GM12873 (cell line): Measurements from ENCODE around the gene STARD5.

Source experiments
- CTCF ChIP-seq: IDR thresholded peaks from 2 replicates; pipeline ENCODE4 v1.5.1; 2012; ENCODE audit warnings: low read depth, mild to moderate bottlenecking, moderate library complexity, low read length, control low read depth; ENCODE audit not compliant: insufficient read depth; ENCODE audit errors: missing control alignments

The STARD5 gene, protein sequence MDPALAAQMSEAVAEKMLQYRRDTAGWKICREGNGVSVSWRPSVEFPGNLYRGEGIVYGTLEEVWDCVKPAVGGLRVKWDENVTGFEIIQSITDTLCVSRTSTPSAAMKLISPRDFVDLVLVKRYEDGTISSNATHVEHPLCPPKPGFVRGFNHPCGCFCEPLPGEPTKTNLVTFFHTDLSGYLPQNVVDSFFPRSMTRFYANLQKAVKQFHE

GRCh38 chr15:81323944-81324881 lies at the start of gene STARD5:
Gene STARD5 (minus strand): TSS chr15:81324141. CDS start chr15:81324099, 42 bp downstream.
- no peak for TF ChIP-seq CTCF

- no peak for TF ChIP-seq CTCF
Measured at GRCh38 chr15:81373176-81373575, 49.2 kb upstream of the STARD5 start.

GRCh38 chr15:81372575-81372974 lies 48.6 kb upstream of the STARD5 start:
- TF ChIP-seq CTCF = no peak

DNA sequence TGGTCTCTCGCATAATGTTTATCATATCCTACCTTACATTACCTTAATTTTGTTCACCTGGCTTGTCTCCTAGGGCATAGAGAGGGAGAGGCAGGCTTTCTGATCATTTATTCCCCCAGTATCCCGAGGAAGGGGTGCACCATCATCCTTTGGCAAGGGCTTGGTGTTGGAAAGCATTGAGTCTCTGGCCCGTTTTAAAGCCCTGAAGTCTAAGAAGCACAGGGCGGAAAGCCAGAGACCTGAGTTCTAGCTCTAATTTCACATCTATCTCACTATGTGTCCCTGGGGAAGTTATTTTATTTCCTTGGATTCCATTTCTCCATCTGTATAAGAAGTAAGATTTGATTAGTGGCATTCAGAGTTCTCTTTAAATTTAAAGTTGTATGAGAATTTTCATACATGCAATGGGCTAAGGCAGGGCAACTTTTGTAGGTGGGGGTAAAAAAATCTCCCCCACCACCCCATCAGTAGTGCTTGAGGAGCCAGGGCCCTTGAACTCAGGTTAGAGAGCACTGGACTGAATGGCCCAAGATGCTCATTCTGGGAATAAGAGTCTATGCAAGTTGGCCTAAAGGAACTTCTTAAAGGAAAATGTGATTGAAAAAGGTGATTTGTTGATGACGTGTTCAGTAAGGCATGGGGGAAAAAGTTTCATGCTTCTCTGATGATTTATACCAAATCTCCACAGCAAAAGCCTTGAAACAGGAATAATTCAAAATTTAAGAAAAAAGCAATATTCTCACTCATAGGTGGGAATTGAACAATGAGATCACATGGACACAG lies 40.0 kb upstream of the STARD5 start:
- TF ChIP-seq CTCF = no peak

DNA sequence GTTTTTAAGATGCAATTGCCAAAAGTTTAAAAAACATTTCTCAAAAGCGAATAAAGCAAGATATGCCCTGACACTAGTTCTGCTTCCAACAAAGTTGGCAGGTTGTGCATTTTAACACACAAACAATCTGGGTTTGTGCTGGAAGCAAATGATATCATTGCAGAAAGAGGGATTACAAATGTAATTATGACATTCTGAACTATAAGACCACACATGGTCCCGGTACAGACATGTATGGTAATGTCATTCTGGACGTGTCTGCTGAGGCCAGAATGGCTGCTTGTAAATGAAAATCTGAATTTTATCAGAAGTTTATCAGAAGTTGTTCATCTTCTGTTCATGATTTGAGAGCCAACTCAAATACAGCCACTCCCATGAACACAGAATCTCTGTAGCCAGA lies 39.3 kb upstream of the STARD5 start:
- TF ChIP-seq CTCF = no peak

- TF ChIP-seq CTCF = no peak
Measured at GRCh38 chr15:81362790-81363189, 38.8 kb upstream of the STARD5 start.

DNA sequence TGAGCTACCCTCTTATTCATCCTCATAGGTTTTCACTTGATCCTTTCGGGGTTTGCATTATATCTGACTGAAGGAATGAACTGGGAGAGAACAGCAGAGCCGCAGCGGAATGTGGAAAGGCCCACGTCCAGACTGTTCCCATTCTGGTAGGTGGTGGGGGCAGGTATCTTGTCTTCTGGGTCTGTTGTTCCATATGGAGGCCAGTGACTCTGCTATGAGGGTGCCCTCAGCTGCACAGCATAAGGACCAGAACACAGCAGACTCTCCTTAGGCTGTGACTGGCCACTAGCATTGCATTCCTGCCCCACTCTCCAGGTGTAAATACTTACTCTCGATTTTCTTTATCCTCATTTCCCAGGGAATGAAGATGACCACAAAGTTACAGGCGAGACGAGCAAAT lies 38.0 kb upstream of the STARD5 start:
- TF ChIP-seq CTCF = no peak
